CD8-positive, alpha-beta memory T cell (primary cell): Measurements from ENCODE around the gene PCDHB3. TPM values are rescaled to one million over a fixed set of nuclear protein-coding genes. Genes with fewer than 3 reads are reported as not detected.
"Not testable (repeated sequence)": the region's sequence is repeated elsewhere in the genome, so short reads cannot be mapped to it uniquely, and the experiment has no call there.

ENCODE experiments used
- CTCF ChIA-PET: fragments of 350-600 bp; sonication (Branson Sonifier 250); formaldehyde crosslinking; loops from one replicate; lab custom pipeline; 2021; ENCODE audit warnings: antibody characterized with exemption; lab: Charles Lee
- POLR2A ChIA-PET: fragments of 350-600 bp; sonication (Branson Sonifier 250); formaldehyde crosslinking; loops from one replicate; lab custom pipeline; 2021; ENCODE audit warnings: antibody characterized with exemption; lab: Charles Lee
- DNase-seq, 5 donors: peaks; one replicate each; pipeline versions ENCODE4 v3.0.0 to v3.0.0-alpha.2; 2020 to 2022; ENCODE audit warnings: mixed read lengths in 1 of 5
- H3K27ac ChIP-seq: one replicate; pipeline ENCODE4 v1.7.0; 2013; ENCODE audit warnings: low read depth, mild to moderate bottlenecking, low read length, moderate library complexity
- H3K27me3 ChIP-seq: 2 replicates; pipeline ENCODE4 v1.7.0; 2013; ENCODE audit warnings: low read length, mild to moderate bottlenecking; ENCODE audit not compliant: insufficient read depth, poor library complexity, severe bottlenecking
- H3K36me3 ChIP-seq: 2 replicates; pipeline ENCODE4 v1.7.0; 2013; ENCODE audit warnings: mild to moderate bottlenecking, low read length, moderate library complexity; ENCODE audit not compliant: insufficient read depth
- H3K4me1 ChIP-seq: 2 replicates; pipeline ENCODE4 v1.7.0; 2013; ENCODE audit warnings: mild to moderate bottlenecking, low read length, moderate library complexity; ENCODE audit not compliant: insufficient read depth
- H3K4me3 ChIP-seq: 2 replicates; pipeline ENCODE4 v1.7.0; 2013; ENCODE audit warnings: mild to moderate bottlenecking, low read length
- H3K9me3 ChIP-seq: 2 replicates; pipeline ENCODE4 v1.7.0; 2013; ENCODE audit warnings: mild to moderate bottlenecking, low read length
- H3K27ac Mint-ChIP-seq, 8 donors: one replicate each; pipeline ENCODE4 v1.8.0; 2020 to 2021; ENCODE audit warnings: mixed read lengths in 8 of 8, mild to moderate bottlenecking in 6 of 8, inconsistent platforms in 3 of 8, moderate library complexity in 3 of 8
- H3K27me3 Mint-ChIP-seq, 2 donors: one replicate each; pipeline ENCODE4 v1.8.0; 2020 to 2021; ENCODE audit warnings: mixed read lengths in 2 of 2, mild to moderate bottlenecking in 1 of 2, moderate library complexity in 1 of 2
- H3K36me3 Mint-ChIP-seq, 3 donors: one replicate each; pipeline ENCODE4 v1.8.0; 2020 to 2021; ENCODE audit warnings: mixed read lengths in 3 of 3, inconsistent platforms in 1 of 3, mild to moderate bottlenecking in 1 of 3
- H3K4me1 Mint-ChIP-seq, 3 donors: one replicate each; pipeline ENCODE4 v1.8.0; 2020 to 2021; ENCODE audit warnings: mixed read lengths in 3 of 3, inconsistent platforms in 1 of 3, mild to moderate bottlenecking in 1 of 3
- H3K4me3 Mint-ChIP-seq, 7 donors: one replicate each; pipeline ENCODE4 v1.8.0; 2020 to 2021; ENCODE audit warnings: mixed read lengths in 7 of 7, mild to moderate bottlenecking in 6 of 7, moderate library complexity in 4 of 7, inconsistent platforms in 2 of 7
- H3K9me3 Mint-ChIP-seq, 5 donors: one replicate each; pipeline ENCODE4 v1.8.0; 2020 to 2022; ENCODE audit warnings: mixed read lengths in 5 of 5, mild to moderate bottlenecking in 3 of 5, moderate library complexity in 2 of 5, inconsistent platforms in 1 of 5
- polyA plus RNA-seq: library from polyadenylated mRNA; unstranded; fragments of 300-500 nt; fragmentation: Illumina TruSeq; gene quantifications from one replicate; pipeline ENCODE4 v1.2.3, GENCODE V29; 2021
- total RNA-seq, 2 experiments: library from RNA; stranded (reverse); gene quantifications; one replicate each; pipeline ENCODE4 v1.2.3, GENCODE V29; 2021

The PCDHB3 gene
- total and polyA plus RNA-seq, 3 experiments from 2014 or later: not detected

GRCh38 chr5:141095263-141095641 is 5.0 kb upstream of the PCDHB3 start:
- H3K36me3 Mint-ChIP-seq: peaks cover 0 to 7% (median 0%) of the 10 kb centered on the region in 3 donors
- H3K27ac ChIP-seq: no peak overlapping the region
- H3K27me3 Mint-ChIP-seq: peaks cover 28 to 46% of the 10 kb centered on the region in 2 donors
- peaks cover 7 to 36% (median 35%) of the 10 kb centered on the region in 5 donors for H3K9me3 Mint-ChIP-seq
- H3K4me1 ChIP-seq: no peaks in the 10 kb centered on the region
- CTCF ChIA-PET: no interaction called here
- no peak overlapping the region for H3K27ac Mint-ChIP-seq
- peaks cover 4% of the 10 kb centered on the region for H3K27me3 ChIP-seq
- H3K36me3 ChIP-seq: no peaks in the 10 kb centered on the region
- H3K4me3 Mint-ChIP-seq: no peak overlapping the region
- H3K4me3 ChIP-seq: no peak overlapping the region
- no peaks in the 10 kb centered on the region for H3K4me1 Mint-ChIP-seq
- POLR2A ChIA-PET: no interaction called here
- no peaks in the 10 kb centered on the region for H3K9me3 ChIP-seq
- no peak for DNase-seq

GRCh38 chr5:141096181-141096580 is 4.1 kb upstream of the PCDHB3 start:
- H3K4me3 ChIP-seq, H3K27ac ChIP-seq, H3K4me1 Mint-ChIP-seq, H3K4me1 ChIP-seq, H3K27ac Mint-ChIP-seq, H3K36me3 Mint-ChIP-seq, CTCF ChIA-PET, H3K4me3 Mint-ChIP-seq, DNase-seq, H3K36me3 ChIP-seq, H3K27me3 ChIP-seq, H3K9me3 ChIP-seq, POLR2A ChIA-PET: not testable (repeated sequence)
- Mint-ChIP-seq H3K27me3 (peaks cover 30 to 43% of the 10 kb centered on the region in 2 donors), H3K9me3 (peaks cover 7 to 45% (median 38%) of the 10 kb centered on the region in 5 donors)

GRCh38 chr5:141096586-141096985 is 3.7 kb upstream of the PCDHB3 start:
- CTCF ChIA-PET, H3K36me3 Mint-ChIP-seq, POLR2A ChIA-PET, H3K27ac Mint-ChIP-seq, H3K27ac ChIP-seq, H3K4me1 Mint-ChIP-seq, H3K36me3 ChIP-seq, H3K4me3 ChIP-seq, H3K4me3 Mint-ChIP-seq, H3K9me3 ChIP-seq, DNase-seq, H3K27me3 ChIP-seq, H3K4me1 ChIP-seq: not testable (repeated sequence)
- Mint-ChIP-seq H3K9me3 (peaks cover 7 to 47% (median 38%) of the 10 kb centered on the region in 5 donors), H3K27me3 (peaks cover 34 to 45% of the 10 kb centered on the region in 2 donors)

- peaks cover 3 to 38% (median 14%) of the 10 kb centered on the region in 5 donors for H3K9me3 Mint-ChIP-seq
- DNase-seq: no peak
- H3K4me1 ChIP-seq: no peaks in the 10 kb centered on the region
- H3K4me3 Mint-ChIP-seq: no peak overlapping the region
- ChIA-PET CTCF (no interaction called here), POLR2A (interaction anchor here (0.6 kb wide), 1 partner anchor 998 kb away, joined by 3 read pairs; no protein-coding TSS in a partner anchor)
- H3K27me3 Mint-ChIP-seq: peaks cover 12 to 29% of the 10 kb centered on the region in 2 donors
- H3K4me1 Mint-ChIP-seq: no peaks in the 10 kb centered on the region
- H3K36me3 ChIP-seq: no peaks in the 10 kb centered on the region
- no peak overlapping the region for H3K4me3 ChIP-seq
- no peaks in the 10 kb centered on the region for H3K9me3 ChIP-seq
- H3K36me3 Mint-ChIP-seq: peaks cover 0 to 1% (median 0%) of the 10 kb centered on the region in 3 donors
- H3K27ac ChIP-seq: no peak overlapping the region
- H3K27me3 ChIP-seq: peaks cover 4% of the 10 kb centered on the region
- H3K27ac Mint-ChIP-seq: no peak overlapping the region
Measured at GRCh38 chr5:141101059-141101458, 786 bp downstream of the PCDHB3 start.

GRCh38 chr5:141102070-141102469 is 1.8 kb downstream of the PCDHB3 start:
- DNase-seq, H3K4me1 ChIP-seq, H3K4me1 Mint-ChIP-seq, H3K36me3 Mint-ChIP-seq, H3K27ac ChIP-seq, CTCF ChIA-PET, H3K4me3 Mint-ChIP-seq, POLR2A ChIA-PET, H3K9me3 ChIP-seq, H3K27ac Mint-ChIP-seq, H3K27me3 ChIP-seq, H3K36me3 ChIP-seq, H3K4me3 ChIP-seq: not testable (repeated sequence)
- peaks cover 3 to 37% (median 13%) of the 10 kb centered on the region in 5 donors for H3K9me3 Mint-ChIP-seq
- H3K27me3 Mint-ChIP-seq: peaks cover 11 to 28% of the 10 kb centered on the region in 2 donors

- H3K4me1 ChIP-seq, H3K27ac ChIP-seq, H3K4me3 Mint-ChIP-seq, POLR2A ChIA-PET, H3K36me3 Mint-ChIP-seq, DNase-seq, H3K27ac Mint-ChIP-seq, H3K27me3 ChIP-seq, H3K4me1 Mint-ChIP-seq, H3K9me3 ChIP-seq, H3K4me3 ChIP-seq, H3K36me3 ChIP-seq, CTCF ChIA-PET: not testable (repeated sequence)
- H3K27me3 Mint-ChIP-seq: peaks cover 11 to 25% of the 10 kb centered on the region in 2 donors
- H3K9me3 Mint-ChIP-seq: peaks cover 0 to 36% (median 13%) of the 10 kb centered on the region in 5 donors
Measured at GRCh38 chr5:141102471-141102870, 2.2 kb downstream of the PCDHB3 start.

- Mint-ChIP-seq H3K4me1 (no peaks in the 10 kb centered on the region), H3K27ac (no peak overlapping the region), H3K27me3 (peaks cover 8 to 13% of the 10 kb centered on the region in 2 donors), H3K4me3 (no peak overlapping the region), H3K9me3 (peaks cover 0 to 26% (median 11%) of the 10 kb centered on the region in 5 donors), H3K36me3 (peaks cover 0 to 1% (median 0%) of the 10 kb centered on the region in 3 donors)
- Histone ChIP-seq H3K36me3 (no peaks in the 10 kb centered on the region), H3K4me1 (no peaks in the 10 kb centered on the region), H3K9me3 (no peaks in the 10 kb centered on the region), H3K4me3 (no peak overlapping the region), H3K27ac (no peak overlapping the region), H3K27me3 (no peaks in the 10 kb centered on the region)
- POLR2A ChIA-PET: no interaction called here
- DNase-seq: no peak
- CTCF ChIA-PET: no interaction called here
Measured at GRCh38 chr5:141105350-141105749, 5.1 kb downstream of the PCDHB3 start.

- Mint-ChIP-seq H3K27me3 (peaks cover 8 to 10% of the 10 kb centered on the region in 2 donors), H3K27ac (no peak overlapping the region), H3K4me3 (no peak overlapping the region), H3K36me3 (peaks cover 0 to 6% (median 0%) of the 10 kb centered on the region in 3 donors), H3K9me3 (peaks cover 18 to 36% (median 29%) of the 10 kb centered on the region in 5 donors), H3K4me1 (no peaks in the 10 kb centered on the region)
- Histone ChIP-seq H3K4me1 (no peaks in the 10 kb centered on the region), H3K4me3 (no peak overlapping the region), H3K36me3 (no peaks in the 10 kb centered on the region), H3K27me3 (no peaks in the 10 kb centered on the region), H3K9me3 (no peaks in the 10 kb centered on the region), H3K27ac (no peak overlapping the region)
- DNase-seq: no peak
- ChIA-PET POLR2A (no interaction called here), CTCF (no interaction called here)
Measured at GRCh38 chr5:141119250-141119649, 19.0 kb downstream of the PCDHB3 start.
